ENCODE results near the gene CDH23.

- TF ChIP-seq CTCF (IDR thresholded peaks at IDR 0.05) (no peak), EZH2 (IDR thresholded peaks at IDR 0.05; ENCODE audit: borderline replicate concordance, insufficient read depth, low read depth, low read length, poor library complexity, severe bottlenecking) (no peak)
Measured at GRCh38 chr10:71375952-71376351, 20.8 kb upstream of the CDH23 start.
